Breast epithelium (tissue), 3 donors: ENCODE results near the gene PGS1.

ENCODE experiments used
- CTCF ChIP-seq, 3 donors: fragments of 450-650 bp; IDR thresholded peaks; one replicate each; pipeline ENCODE4 v1.5.1; 2016 to 2017; ENCODE audit warnings: antibody characterized with exemption in 3 of 3, mild to moderate bottlenecking in 3 of 3, moderate library complexity in 3 of 3
- POLR2AphosphoS5 ChIP-seq, 3 donors: sonication (generic); formaldehyde crosslinking; IDR thresholded peaks; one replicate each; pipeline ENCODE4 v1.6.1; 2017; ENCODE audit warnings: antibody characterized with exemption in 3 of 3

GRCh38 chr17:78368854-78369495 lies 9.5 kb upstream of the PGS1 start:
- no peak for TF ChIP-seq CTCF (IDR thresholded peaks at IDR 0.05)
- TF ChIP-seq POLR2AphosphoS5 (IDR thresholded peaks at IDR 0.05), result no peak
